Stomach smooth muscle (tissue), 2 donors: ENCODE measurements around the gene RPL36AL.

Experiments used
- H3K27ac ChIP-seq: one replicate; pipeline ENCODE4 v1.7.0; 2013; ENCODE audit warnings: mild to moderate bottlenecking, low read length, inconsistent platforms
- H3K27me3 ChIP-seq, 2 donors: one replicate each; pipeline ENCODE4 v1.7.0; 2013; ENCODE audit warnings: low read length in 2 of 2; ENCODE audit not compliant: insufficient read depth in 2 of 2, control insufficient read depth in 1 of 2
- H3K36me3 ChIP-seq, 2 donors: one replicate each; pipeline ENCODE4 v1.7.0; 2013; ENCODE audit warnings: low read length in 2 of 2; ENCODE audit not compliant: control insufficient read depth in 2 of 2, insufficient read depth in 2 of 2
- H3K4me1 ChIP-seq: one replicate; pipeline ENCODE4 v1.7.0; 2013; ENCODE audit warnings: low read length; ENCODE audit not compliant: control insufficient read depth, insufficient read depth
- H3K4me3 ChIP-seq, 2 donors: one replicate each; pipeline ENCODE4 v1.7.0; 2013; ENCODE audit warnings: low read length in 2 of 2
- H3K9ac ChIP-seq, 2 donors: one replicate each; pipeline ENCODE4 v1.7.0; 2013; ENCODE audit warnings: low read length in 2 of 2, mild to moderate bottlenecking in 1 of 2
- H3K9me3 ChIP-seq, 2 donors: one replicate each; pipeline ENCODE4 v1.7.0; 2013; ENCODE audit warnings: low read length in 2 of 2; ENCODE audit not compliant: control insufficient read depth in 2 of 2
- donor health status: healthy.
- donor health status: Pancreatic carcinoma.

The RPL36AL gene

GRCh38 chr14:49615776-49616175, 4.7 kb downstream of the RPL36AL start:
- Histone ChIP-seq H3K27ac (no peak overlapping the region), H3K9me3 (no peaks in the 10 kb centered on the region), H3K4me3 (no peak overlapping the region), H3K4me1 (peaks cover 8% of the 10 kb centered on the region), H3K36me3 (peaks cover 8 to 9% of the 10 kb centered on the region in 2 donors), H3K9ac (no peak overlapping the region), H3K27me3 (no peaks in the 10 kb centered on the region)

- Histone ChIP-seq H3K27me3 (no peaks in the 10 kb centered on the region), H3K9me3 (no peaks in the 10 kb centered on the region), H3K4me3 (no peak overlapping the region), H3K36me3 (peaks cover 8 to 9% of the 10 kb centered on the region in 2 donors), H3K27ac (no peak overlapping the region), H3K9ac (no peak overlapping the region), H3K4me1 (peaks cover under 1% of the 10 kb centered on the region)
Measured at GRCh38 chr14:49614196-49614595, 6.2 kb downstream of the RPL36AL start.

GRCh38 chr14:49612671-49613070, 7.8 kb downstream of the RPL36AL start:
- H3K4me3 ChIP-seq: no peak overlapping the region
- no peak overlapping the region for H3K27ac ChIP-seq
- H3K27me3 ChIP-seq: no peaks in the 10 kb centered on the region
- no peak overlapping the region for H3K9ac ChIP-seq
- H3K36me3 ChIP-seq: peaks cover 0 to under 1% of the 10 kb centered on the region in 2 donors
- H3K9me3 ChIP-seq: no peaks in the 10 kb centered on the region
- H3K4me1 ChIP-seq: no peaks in the 10 kb centered on the region

GRCh38 chr14:49612251-49612650, 8.2 kb downstream of the RPL36AL start:
- no peaks in the 10 kb centered on the region for H3K4me1 ChIP-seq
- H3K36me3 ChIP-seq: no peaks in the 10 kb centered on the region
- H3K9ac ChIP-seq: no peak overlapping the region
- no peaks in the 10 kb centered on the region for H3K9me3 ChIP-seq
- no peaks in the 10 kb centered on the region for H3K27me3 ChIP-seq
- no peak overlapping the region for H3K4me3 ChIP-seq
- no peak overlapping the region for H3K27ac ChIP-seq

GRCh38 chr14:49607583-49607982, 12.8 kb downstream of the RPL36AL start:
- Histone ChIP-seq H3K27ac (no peak overlapping the region), H3K27me3 (no peaks in the 10 kb centered on the region), H3K9me3 (no peaks in the 10 kb centered on the region), H3K4me1 (no peaks in the 10 kb centered on the region), H3K9ac (no peak overlapping the region), H3K36me3 (no peaks in the 10 kb centered on the region), H3K4me3 (no peak overlapping the region)

GRCh38 chr14:49598485-49599300, 21.7 kb downstream of the RPL36AL start, which contains the start of gene LRR1:
TSS of gene LRR1 (plus strand) at chr14:49598940. CDS start at chr14:49599021, 81 bp downstream.
- Histone ChIP-seq H3K4me3 (peak within 1 kb of the TSS; percentile 87 to 95), H3K9ac (peak within 1 kb of the TSS; percentile 94 to 97), H3K9me3 (no peaks in the 10 kb centered on the region), H3K4me1 (peaks cover 6% of the 10 kb centered on the region), H3K27ac (peak within 1 kb of the TSS; percentile 94), H3K36me3 (no peaks in the 10 kb centered on the region), H3K27me3 (no peaks in the 10 kb centered on the region)

GRCh38 chr14:49598189-49598484, 22.3 kb downstream of the RPL36AL start:
- H3K36me3 ChIP-seq: no peaks in the 10 kb centered on the region
- H3K27me3 ChIP-seq: no peaks in the 10 kb centered on the region
- peak overlapping the region; percentile 87 to 95 for H3K4me3 ChIP-seq
- peaks cover 6% of the 10 kb centered on the region for H3K4me1 ChIP-seq
- peak overlapping the region; percentile 94 to 97 for H3K9ac ChIP-seq
- no peaks in the 10 kb centered on the region for H3K9me3 ChIP-seq
- peak overlapping the region; percentile 94 for H3K27ac ChIP-seq

GRCh38 chr14:49594347-49595091, 25.9 kb downstream of the RPL36AL start:
- no peak overlapping the region for H3K9ac ChIP-seq
- H3K36me3 ChIP-seq: no peaks in the 10 kb centered on the region
- H3K27ac ChIP-seq: no peak overlapping the region
- H3K9me3 ChIP-seq: no peaks in the 10 kb centered on the region
- H3K4me1 ChIP-seq: peaks cover 6% of the 10 kb centered on the region
- no peaks in the 10 kb centered on the region for H3K27me3 ChIP-seq
- no peak overlapping the region for H3K4me3 ChIP-seq

- Histone ChIP-seq H3K9ac (no peak overlapping the region), H3K27me3 (no peaks in the 10 kb centered on the region), H3K4me1 (no peaks in the 10 kb centered on the region), H3K9me3 (no peaks in the 10 kb centered on the region), H3K27ac (no peak overlapping the region), H3K36me3 (no peaks in the 10 kb centered on the region), H3K4me3 (no peak overlapping the region)
Measured at GRCh38 chr14:49593016-49593415, 27.4 kb downstream of the RPL36AL start.

GRCh38 chr14:49589387-49589786, 31.0 kb downstream of the RPL36AL start:
- no peak overlapping the region for H3K4me3 ChIP-seq
- no peak overlapping the region for H3K27ac ChIP-seq
- no peaks in the 10 kb centered on the region for H3K36me3 ChIP-seq
- H3K9me3 ChIP-seq: no peaks in the 10 kb centered on the region
- peaks cover 9% of the 10 kb centered on the region for H3K4me1 ChIP-seq
- no peaks in the 10 kb centered on the region for H3K27me3 ChIP-seq
- no peak overlapping the region for H3K9ac ChIP-seq
